ENCODE results near the gene TEAD1.

TEAD1 gene

DNA sequence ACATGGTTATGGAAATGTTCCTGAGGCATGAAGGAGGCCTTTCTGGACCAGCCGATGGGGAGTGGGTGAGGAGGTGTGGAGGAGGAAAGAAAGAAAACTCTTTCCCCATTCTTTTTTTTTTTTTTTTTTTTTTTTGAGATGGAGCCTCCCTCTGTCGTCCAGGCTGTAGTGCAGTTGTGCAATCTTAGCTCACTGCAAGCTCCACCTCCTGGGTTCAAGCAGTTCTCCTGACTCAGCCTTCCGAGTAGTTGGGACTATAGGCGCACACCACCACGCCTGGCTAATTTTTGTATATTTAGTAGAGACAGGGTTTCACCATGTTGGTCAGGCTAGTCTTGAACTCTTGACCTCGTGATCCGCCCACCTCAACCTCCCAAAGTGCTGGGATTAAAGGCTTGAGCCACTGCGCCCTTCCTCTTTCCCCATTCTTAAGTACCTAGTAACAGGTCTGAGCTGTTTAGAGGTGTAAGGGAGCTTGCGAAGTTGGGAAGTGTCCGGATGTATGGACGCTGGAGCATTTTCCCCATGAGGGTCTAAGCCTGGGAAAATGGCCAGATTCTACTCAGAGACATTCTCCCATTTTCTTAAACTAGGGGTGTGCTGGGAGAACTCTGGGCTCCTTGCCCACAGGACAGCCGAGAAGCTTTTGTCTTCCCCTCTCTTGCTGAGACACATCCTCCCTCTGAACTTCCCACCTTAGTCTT lies 135.8 kb downstream of the TEAD1 start:
- peaks cover 49% of the 10 kb centered on the region for H3F3A ChIP-seq (ENCODE audit: insufficient read depth, low read length)
- H3K9ac ChIP-seq (ENCODE audit: low read length): no peak overlapping the region
- H3K4me1 ChIP-seq (ENCODE audit: low read length): peaks cover 73% of the 10 kb centered on the region
- no peaks in the 10 kb centered on the region for H3K9me2 ChIP-seq (replicated peaks; ENCODE audit: insufficient read depth, low read length)
- H2AFZ ChIP-seq (ENCODE audit: low read length): no peak overlapping the region
- no peak for DNase-seq
- H4K20me1 ChIP-seq (ENCODE audit: insufficient read depth, low read length): no peaks in the 10 kb centered on the region
- no peak overlapping the region; the same call in 1 of the 2 replicates for H3K27ac ChIP-seq (ENCODE audit: low read length)
- peaks cover 83% of the 10 kb centered on the region for H3K79me2 ChIP-seq (ENCODE audit: low read length)
- no peaks in the 10 kb centered on the region for H3K36me3 ChIP-seq (replicated peaks; ENCODE audit: insufficient read depth, low read length)
- H3K9me3 ChIP-seq (replicated peaks; ENCODE audit: insufficient read depth, low read length): no peaks in the 10 kb centered on the region
- no peak for TF ChIP-seq EZH2phosphoT487 (IDR thresholded peaks at IDR 0.05; ENCODE audit: low read length)
- no peak for TF ChIP-seq EZH2 (optimal IDR thresholded peaks at IDR 0.05; ENCODE audit: low read depth, low read length)
- H3K4me2 ChIP-seq (ENCODE audit: low read depth, low read length): no peak overlapping the region
- H3K27me3 ChIP-seq (replicated peaks; ENCODE audit: insufficient read depth, low read length): no peaks in the 10 kb centered on the region
- H3K4me3 ChIP-seq (ENCODE audit: low read length): no peak overlapping the region

- Histone ChIP-seq H4K20me1 (ENCODE audit: insufficient read depth, low read length) (no peaks in the 10 kb centered on the region), H3K4me2 (ENCODE audit: low read depth, low read length) (no peak overlapping the region), H3K27me3 (replicated peaks; ENCODE audit: insufficient read depth, low read length) (no peaks in the 10 kb centered on the region), H3K79me2 (ENCODE audit: low read length) (peaks cover 81% of the 10 kb centered on the region), H3K4me1 (ENCODE audit: low read length) (peaks cover 78% of the 10 kb centered on the region), H3K9ac (ENCODE audit: low read length) (no peak overlapping the region), H3K9me3 (replicated peaks; ENCODE audit: insufficient read depth, low read length) (no peaks in the 10 kb centered on the region), H3K4me3 (ENCODE audit: low read length) (no peak overlapping the region), H2AFZ (ENCODE audit: low read length) (no peak overlapping the region), H3F3A (ENCODE audit: insufficient read depth, low read length) (peaks cover 54% of the 10 kb centered on the region), H3K36me3 (replicated peaks; ENCODE audit: insufficient read depth, low read length) (no peaks in the 10 kb centered on the region), H3K9me2 (replicated peaks; ENCODE audit: insufficient read depth, low read length) (no peaks in the 10 kb centered on the region), H3K27ac (ENCODE audit: low read length) (peak overlapping the region; percentile 75; the same call in 1 of the 2 replicates)
- DNase-seq: no peak
- no peak for TF ChIP-seq EZH2 (optimal IDR thresholded peaks at IDR 0.05; ENCODE audit: low read depth, low read length)
- TF ChIP-seq CTCF (IDR thresholded peaks at IDR 0.05; ENCODE audit: low read length): no peak
- TF ChIP-seq EZH2phosphoT487 (IDR thresholded peaks at IDR 0.05; ENCODE audit: low read length): no peak
Measured at GRCh38 chr11:12810568-12810894, 136.3 kb downstream of the TEAD1 start.

- peaks cover 79% of the 10 kb centered on the region for H3K4me1 ChIP-seq (ENCODE audit: low read length)
- no peak overlapping the region for H3K4me3 ChIP-seq (ENCODE audit: low read length)
- peaks cover 79% of the 10 kb centered on the region for H3K79me2 ChIP-seq (ENCODE audit: low read length)
Measured at GRCh38 chr11:12811861-12812260, 137.6 kb downstream of the TEAD1 start.

More at GRCh38 chr11:12811861-12812260, 137.6 kb downstream of the TEAD1 start:
- TF ChIP-seq EZH2 (optimal IDR thresholded peaks at IDR 0.05; ENCODE audit: low read depth, low read length) (no peak), EZH2phosphoT487 (IDR thresholded peaks at IDR 0.05; ENCODE audit: low read length) (no peak), CTCF (IDR thresholded peaks at IDR 0.05; ENCODE audit: low read length) (no peak)
- Histone ChIP-seq H3K9me3 (replicated peaks; ENCODE audit: insufficient read depth, low read length) (no peaks in the 10 kb centered on the region), H3K9ac (ENCODE audit: low read length) (no peak overlapping the region; the same call in 1 of the 2 replicates), H3K36me3 (replicated peaks; ENCODE audit: insufficient read depth, low read length) (no peaks in the 10 kb centered on the region), H3K27ac (ENCODE audit: low read length) (peak overlapping the region; percentile 75; the same call in 1 of the 2 replicates), H4K20me1 (ENCODE audit: insufficient read depth, low read length) (no peaks in the 10 kb centered on the region), H3K4me2 (ENCODE audit: low read depth, low read length) (peak overlapping the region; percentile 31; the same call in 1 of the 2 replicates), H3F3A (ENCODE audit: insufficient read depth, low read length) (peaks cover 67% of the 10 kb centered on the region), H3K9me2 (replicated peaks; ENCODE audit: insufficient read depth, low read length) (no peaks in the 10 kb centered on the region), H3K27me3 (replicated peaks; ENCODE audit: insufficient read depth, low read length) (no peaks in the 10 kb centered on the region), H2AFZ (ENCODE audit: low read length) (no peak overlapping the region)
- peak; percentile 71 for DNase-seq
